ENCODE results near the gene TAL1. TPM values are rescaled to one million over a fixed set of nuclear protein-coding genes. Genes with fewer than 3 reads are reported as not detected.

Gene TAL1
- total RNA-seq, 4 donors from 2014 or later = 3.4 to 20.5 (median 4.6) TPM

DNA sequence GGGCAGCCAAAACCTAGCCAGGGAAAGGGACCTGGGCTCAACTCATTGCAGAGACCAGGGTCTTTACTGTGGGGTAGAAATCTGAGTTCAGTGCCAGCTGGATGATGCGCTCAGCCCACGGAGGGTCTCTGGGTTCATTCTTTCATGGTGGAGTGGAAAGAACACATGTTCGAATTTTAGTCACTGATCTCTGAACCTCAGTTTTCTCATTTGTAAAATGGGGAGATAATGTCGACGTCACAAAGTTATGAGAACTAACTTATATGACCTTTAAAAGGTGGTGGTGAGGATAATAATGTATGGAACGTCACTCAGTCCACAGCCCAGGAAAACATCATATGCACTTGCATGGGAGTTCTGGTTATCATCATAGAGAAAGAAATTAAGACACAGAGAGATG is 1.2 kb upstream of the TAL1 start:
- TF ChIP-seq CTCF (IDR thresholded peaks at IDR 0.05; ENCODE audit: low read depth) = no peak

DNA sequence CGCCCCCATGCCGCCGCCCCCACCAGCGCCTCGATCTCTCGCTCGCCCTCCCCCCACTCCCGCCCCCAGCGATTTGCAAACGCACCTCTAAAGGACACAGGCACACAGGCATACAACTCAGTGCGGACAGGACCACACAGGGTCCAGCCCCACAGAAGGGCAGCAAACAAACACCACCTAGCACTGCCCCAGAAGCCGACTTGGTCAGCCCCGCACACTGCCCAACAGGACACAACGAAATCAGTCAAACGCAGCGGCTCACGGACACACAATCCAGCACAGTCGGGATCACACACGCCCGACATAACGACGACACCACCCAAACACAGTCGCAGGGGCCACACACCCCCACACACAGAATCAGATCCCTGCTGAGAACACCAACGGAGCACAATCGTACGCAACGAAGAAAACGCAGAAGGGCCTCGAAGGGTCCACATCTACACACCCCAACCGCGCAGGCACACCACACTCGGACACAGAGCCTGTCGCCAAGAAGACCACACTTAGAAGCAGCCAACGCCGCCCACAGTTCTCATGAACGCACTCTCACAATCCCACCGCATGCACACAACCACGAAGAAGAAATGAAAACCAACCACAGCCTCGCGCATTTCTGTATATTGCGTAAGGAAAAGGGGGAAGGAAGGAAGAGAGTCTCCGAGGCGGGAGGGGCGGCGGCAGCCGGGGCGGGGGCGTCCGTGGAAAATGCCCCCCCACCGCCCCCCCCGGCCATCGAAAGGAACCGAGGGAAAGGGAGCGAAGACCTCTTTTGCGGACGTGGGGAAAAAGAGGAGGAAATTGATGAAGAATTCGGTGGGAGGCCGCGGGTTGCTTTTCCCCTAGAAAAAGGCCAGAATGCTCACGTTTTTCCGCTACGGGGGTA is 481 bp downstream of the TAL1 start:
- no peak for TF ChIP-seq CTCF (IDR thresholded peaks at IDR 0.05; ENCODE audit: low read depth)

GRCh38 chr1:47230692-47231300 is 1.2 kb downstream of the TAL1 start:
- TF ChIP-seq CTCF (IDR thresholded peaks at IDR 0.05; ENCODE audit: low read depth) = no peak

- no peak for TF ChIP-seq CTCF (IDR thresholded peaks at IDR 0.05; ENCODE audit: low read depth)
These were observed 1.9 kb downstream of the TAL1 start for GRCh38 chr1:47229886-47230691.

GRCh38 chr1:47229031-47229885 is 2.8 kb downstream of the TAL1 start:
- no peak for TF ChIP-seq CTCF (IDR thresholded peaks at IDR 0.05; ENCODE audit: low read depth)

DNA sequence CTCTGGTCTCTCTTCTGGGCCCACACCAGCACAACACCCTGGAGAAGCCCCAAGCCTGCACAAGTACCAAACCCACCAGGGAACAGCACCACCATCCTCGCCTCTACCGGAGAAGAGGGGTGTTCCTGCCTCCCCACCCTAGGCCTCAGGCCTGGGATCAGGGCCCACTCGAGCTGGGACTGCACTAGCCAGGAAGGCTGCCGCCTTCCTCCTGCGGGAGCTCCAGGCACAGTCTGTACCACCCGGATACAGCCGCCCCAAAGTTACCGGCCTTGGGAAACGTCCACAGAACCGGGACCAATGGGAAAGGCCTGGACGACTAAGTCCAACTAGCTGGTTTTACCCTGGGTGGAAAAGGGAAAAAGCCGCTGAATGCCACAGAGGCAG is 3.4 kb downstream of the TAL1 start:
- no peak for TF ChIP-seq CTCF (IDR thresholded peaks at IDR 0.05; ENCODE audit: low read depth)

Measured in subcutaneous adipose tissue (tissue), 4 donors.